HUDEP-2 (cell line): Measurements from ENCODE around the gene TLE1.

Experiments used
- DNase-seq, 76 experiments: peaks; one replicate each; lab custom pipeline; 2025; ENCODE audit not compliant: unreplicated experiment in 76 of 76; lab: John Stamatoyannopoulos, UW

The TLE1 gene

GRCh38 chr9:81586786-81587185 is 102.6 kb downstream of the TLE1 start:
- no peak for DNase-seq

GRCh38 chr9:81585191-81585763 is 104.1 kb downstream of the TLE1 start:
- no peak for DNase-seq

GRCh38 chr9:81584099-81584498 is 105.2 kb downstream of the TLE1 start:
- no peak for DNase-seq

GRCh38 chr9:81581986-81582385 is 107.4 kb downstream of the TLE1 start:
- DNase-seq = no peak

GRCh38 chr9:81579381-81579780 is 110.0 kb downstream of the TLE1 start:
- DNase-seq = no peak

GRCh38 chr9:81578606-81579005 is 110.7 kb downstream of the TLE1 start:
- DNase-seq = no peak

- DNase-seq = no peak
Measured at GRCh38 chr9:81575956-81576355, 113.4 kb downstream of the TLE1 start.

GRCh38 chr9:81574405-81574804 is 114.9 kb downstream of the TLE1 start:
- DNase-seq = no peak

- no peak for DNase-seq
Measured at GRCh38 chr9:81573415-81574321, 115.7 kb downstream of the TLE1 start.

GRCh38 chr9:81570083-81570482 is 119.3 kb downstream of the TLE1 start:
- DNase-seq = no peak

- DNase-seq = no peak
Measured at GRCh38 chr9:81566074-81566698, 123.2 kb downstream of the TLE1 start.

- no peak for DNase-seq
Measured at GRCh38 chr9:81565609-81566008, 123.7 kb downstream of the TLE1 start.

GRCh38 chr9:81565144-81565543 is 124.2 kb downstream of the TLE1 start:
- DNase-seq = no peak

- DNase-seq = no peak
Measured at GRCh38 chr9:81564632-81565031, 124.7 kb downstream of the TLE1 start.

GRCh38 chr9:81563739-81564138 is 125.6 kb downstream of the TLE1 start:
- no peak for DNase-seq

GRCh38 chr9:81563020-81563407 is 126.3 kb downstream of the TLE1 start:
- no peak for DNase-seq

GRCh38 chr9:81562231-81563019 is 126.9 kb downstream of the TLE1 start:
- no peak for DNase-seq

GRCh38 chr9:81560851-81561732 is 128.3 kb downstream of the TLE1 start:
- DNase-seq = no peak

- DNase-seq = no peak
Measured at GRCh38 chr9:81559709-81560108, 129.6 kb downstream of the TLE1 start.

GRCh38 chr9:81559197-81559596 is 130.2 kb downstream of the TLE1 start:
- DNase-seq = no peak
